Measurements from ENCODE around the gene PDIA6.

PDIA6 gene, protein sequence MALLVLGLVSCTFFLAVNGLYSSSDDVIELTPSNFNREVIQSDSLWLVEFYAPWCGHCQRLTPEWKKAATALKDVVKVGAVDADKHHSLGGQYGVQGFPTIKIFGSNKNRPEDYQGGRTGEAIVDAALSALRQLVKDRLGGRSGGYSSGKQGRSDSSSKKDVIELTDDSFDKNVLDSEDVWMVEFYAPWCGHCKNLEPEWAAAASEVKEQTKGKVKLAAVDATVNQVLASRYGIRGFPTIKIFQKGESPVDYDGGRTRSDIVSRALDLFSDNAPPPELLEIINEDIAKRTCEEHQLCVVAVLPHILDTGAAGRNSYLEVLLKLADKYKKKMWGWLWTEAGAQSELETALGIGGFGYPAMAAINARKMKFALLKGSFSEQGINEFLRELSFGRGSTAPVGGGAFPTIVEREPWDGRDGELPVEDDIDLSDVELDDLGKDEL

DNA sequence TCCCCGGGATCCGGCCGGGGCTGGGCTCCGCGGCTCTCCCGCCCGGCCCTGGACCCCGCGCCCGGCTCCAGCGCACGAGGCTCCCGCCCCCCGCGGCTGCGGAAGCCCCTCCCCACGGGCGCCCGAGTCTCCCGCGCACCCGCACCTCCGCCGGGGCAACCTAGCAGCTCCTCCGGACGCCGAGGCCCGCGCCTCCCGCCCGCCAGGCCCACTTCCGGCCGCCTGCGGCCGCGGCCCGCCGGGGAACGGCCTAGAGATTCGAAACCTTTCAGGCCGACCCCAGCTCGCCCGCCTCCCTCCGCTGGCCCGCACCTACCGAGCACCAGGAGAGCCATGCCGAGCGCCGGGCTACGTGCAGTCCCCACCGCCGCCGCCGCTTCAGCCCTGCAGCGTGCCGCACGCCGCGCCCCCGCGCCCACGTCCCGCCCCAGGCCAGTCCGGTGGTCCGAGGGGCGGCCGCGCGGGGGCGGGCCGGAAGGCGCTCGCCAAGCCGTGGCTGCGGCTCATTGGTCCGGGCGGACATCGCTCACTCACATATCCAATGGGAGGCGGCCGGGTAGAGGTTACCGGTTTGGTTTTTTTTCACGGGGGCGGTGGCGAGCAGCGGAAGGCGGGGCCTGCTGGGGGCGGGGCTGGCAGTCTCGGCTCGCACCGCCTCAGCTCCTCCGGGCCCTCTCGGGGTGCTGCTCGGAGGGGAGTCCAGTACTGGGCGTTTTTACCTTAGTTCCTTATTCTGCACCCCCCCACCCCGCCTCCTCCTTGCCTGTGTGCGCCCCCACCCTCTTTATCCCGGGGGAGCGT lies at the start of gene PDIA6:
TSS of gene PDIA6 (minus strand) at position 424 of the 801 bp plus-strand sequence. CDS start at position 335, 89 bp downstream.
- DNase-seq = peak; percentile 66 to 95 (median 94)

GRCh38 chr2:10862330-10862729 lies 49.7 kb upstream of the PDIA6 start:
- DNase-seq = no peak

GRCh38 chr2:10861765-10862164 lies 49.2 kb upstream of the PDIA6 start:
- DNase-seq = no peak

GRCh38 chr2:10860814-10861325 lies 48.3 kb upstream of the PDIA6 start:
- no peak for DNase-seq

DNA sequence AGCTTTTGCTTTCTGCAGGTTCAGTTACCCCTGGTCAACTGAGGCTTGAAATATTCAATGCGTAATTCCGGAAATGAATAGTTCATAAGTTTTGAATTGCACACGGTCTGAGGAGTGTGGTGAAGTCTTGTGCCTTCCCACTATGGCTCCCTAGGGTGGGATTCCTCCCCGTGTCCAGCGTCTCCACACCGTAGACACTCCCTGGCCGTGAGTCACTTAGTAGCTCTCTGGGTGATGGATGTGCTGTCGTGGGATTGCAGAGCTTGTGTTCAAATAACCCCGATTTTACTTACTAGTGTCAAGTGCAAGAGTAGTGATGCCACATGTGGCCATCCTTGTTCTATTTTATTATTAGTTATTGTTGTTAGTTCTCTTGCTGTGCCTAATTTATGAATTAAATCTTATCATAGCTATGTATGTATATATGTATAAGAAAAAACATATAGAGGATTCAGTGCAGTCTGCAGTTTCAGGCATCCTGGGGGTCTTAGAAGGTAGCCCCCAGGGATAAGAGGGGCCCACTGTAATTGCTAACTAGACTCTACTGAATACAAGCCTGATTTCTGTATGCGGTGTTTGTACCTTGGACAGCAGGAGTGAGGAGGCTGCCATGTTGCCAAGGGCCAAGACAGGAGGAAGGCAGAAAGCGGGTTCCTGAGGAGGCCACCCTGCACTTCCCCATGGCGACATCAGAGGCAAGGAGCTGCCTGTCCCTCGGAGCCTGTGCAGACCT lies 47.7 kb upstream of the PDIA6 start:
- DNase-seq = no peak

DNA sequence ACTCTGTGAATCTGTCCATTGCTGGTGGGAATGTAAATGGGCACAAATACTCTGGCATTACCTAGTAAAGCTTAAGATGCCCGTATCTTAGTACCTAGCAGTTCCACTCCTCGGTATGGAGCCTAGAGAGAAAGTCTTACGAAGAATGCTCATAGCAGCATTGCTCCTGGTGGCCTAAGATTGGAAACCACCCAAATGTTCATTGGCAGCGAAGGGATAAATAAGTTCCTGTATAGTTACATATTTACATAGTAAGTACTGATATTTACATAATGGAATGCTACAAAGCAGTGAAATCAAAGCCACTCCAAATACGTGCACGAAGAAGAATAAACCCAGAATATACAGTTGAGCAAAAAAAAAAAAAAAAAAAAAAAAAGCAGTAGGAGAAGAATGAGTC lies 46.7 kb upstream of the PDIA6 start:
- DNase-seq = no peak

DNA sequence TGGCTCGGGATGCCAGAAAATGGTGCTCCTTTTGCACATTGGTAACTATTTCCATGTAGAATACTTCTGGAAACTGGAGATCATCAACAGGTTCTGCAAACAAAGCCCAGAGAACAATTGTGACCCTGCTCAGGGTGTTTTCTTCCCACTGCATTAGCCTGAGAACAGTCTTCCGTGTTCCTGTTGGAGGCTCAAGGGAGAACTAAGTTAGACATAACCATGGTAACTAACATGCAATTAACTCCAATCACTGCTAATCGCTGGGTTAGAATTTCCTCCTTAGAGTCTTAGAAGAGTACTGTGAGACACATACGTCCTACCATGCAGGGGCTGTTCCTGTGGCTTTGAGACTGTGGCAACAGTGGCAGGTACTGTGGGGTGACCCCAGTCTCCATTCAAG lies 36.0 kb upstream of the PDIA6 start:
- DNase-seq = no peak

- DNase-seq = peak in 4 of 14 donors; percentile 13 to 27 (median 20)
Observed at GRCh38 chr2:10847008-10847407, 34.4 kb upstream of the PDIA6 start.

DNA sequence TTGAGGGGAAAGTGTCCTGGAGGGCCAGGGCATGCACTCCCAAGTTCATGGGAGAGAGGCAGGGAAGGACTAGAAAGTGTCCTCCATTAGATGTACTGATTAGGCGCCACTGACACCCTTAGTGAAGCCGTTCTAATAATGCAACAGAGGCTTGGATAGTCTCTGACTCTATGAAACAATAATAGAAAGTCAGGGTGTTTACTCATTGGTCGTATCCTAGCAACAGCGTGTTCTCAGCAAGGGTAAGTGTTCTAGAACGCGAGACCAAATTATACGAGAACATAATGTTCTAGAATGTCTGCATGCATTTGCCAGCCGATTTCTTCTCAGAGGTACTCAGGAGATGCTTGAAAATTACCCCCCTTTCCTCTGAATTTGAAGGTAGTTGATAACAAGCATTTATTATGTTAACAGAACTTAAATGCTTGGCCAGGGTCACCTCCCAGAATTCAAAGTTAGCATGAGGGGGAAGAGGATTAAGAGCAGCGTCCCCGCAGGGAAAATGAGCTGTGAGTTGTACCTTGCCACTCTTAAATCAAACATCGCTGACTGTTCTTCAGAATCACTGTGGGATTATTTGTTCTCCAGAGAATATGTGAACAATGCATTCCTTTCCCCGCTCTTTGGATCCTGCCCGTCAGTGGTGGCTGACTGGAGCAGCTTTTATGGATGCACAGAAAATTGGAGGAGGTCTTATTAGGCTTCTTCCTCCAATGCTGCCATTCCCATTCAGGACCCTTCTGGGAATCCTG lies 33.7 kb upstream of the PDIA6 start:
- no peak for DNase-seq

- DNase-seq = no peak
Observed at GRCh38 chr2:10845640-10846039, 33.1 kb upstream of the PDIA6 start.

- DNase-seq = peak in 3 of 14 donors; percentile 6 to 38 (median 29)
Observed at GRCh38 chr2:10844097-10844496, 31.5 kb upstream of the PDIA6 start.

- no peak for DNase-seq
Observed at GRCh38 chr2:10842506-10842905, 29.9 kb upstream of the PDIA6 start.

DNA sequence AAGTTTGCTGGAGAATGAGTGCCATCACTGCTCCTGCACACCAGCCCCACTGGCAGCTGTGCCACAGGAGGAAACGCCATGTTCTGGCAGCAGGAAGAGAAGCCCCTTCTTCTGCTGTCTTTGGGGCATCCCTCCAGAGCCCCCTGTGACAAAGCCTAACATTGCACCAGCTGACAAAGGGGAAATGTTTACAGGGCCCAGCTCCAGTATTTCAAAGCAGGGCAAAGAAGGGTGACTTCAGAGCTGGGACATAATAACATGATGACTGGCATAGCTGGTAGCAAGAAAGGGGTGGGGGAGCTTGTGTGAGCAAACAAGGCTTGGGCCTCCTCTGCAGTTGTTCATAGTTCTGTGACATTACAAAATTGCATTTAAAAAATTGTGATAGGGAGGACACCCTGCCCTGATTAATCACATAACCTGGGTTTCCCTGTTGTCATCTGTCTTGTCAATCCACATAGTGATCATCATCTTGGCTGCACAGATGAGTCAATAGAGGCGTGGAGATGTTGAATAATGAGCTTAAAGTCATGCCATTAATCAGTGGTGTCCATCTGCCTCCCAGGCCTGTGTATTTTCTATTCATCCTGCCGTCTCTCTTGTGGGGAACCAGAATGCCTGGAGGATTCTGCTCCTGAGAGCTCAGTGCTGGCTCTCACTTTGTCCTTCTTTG lies 29.1 kb upstream of the PDIA6 start:
- DNase-seq = no peak

DNA sequence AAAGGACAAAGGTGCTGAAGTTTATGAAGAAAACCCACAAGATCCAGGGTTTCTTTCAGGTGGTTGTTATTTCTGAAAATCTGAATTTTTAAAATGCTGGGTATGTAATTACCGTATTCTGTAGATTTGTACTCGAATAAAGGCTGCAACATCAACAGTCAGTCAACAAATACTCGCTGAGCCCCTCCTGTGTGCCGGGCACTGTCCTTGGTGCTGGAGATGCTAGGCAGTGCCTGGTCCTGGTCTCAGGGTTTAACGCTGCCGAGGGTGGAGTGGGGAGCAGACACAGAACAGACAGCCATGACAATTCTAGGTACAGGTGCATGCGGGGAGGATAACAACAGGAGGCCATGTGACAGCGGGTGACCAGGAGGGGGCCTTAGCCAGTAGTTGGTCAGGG lies 27.2 kb upstream of the PDIA6 start:
- no peak for DNase-seq

DNA sequence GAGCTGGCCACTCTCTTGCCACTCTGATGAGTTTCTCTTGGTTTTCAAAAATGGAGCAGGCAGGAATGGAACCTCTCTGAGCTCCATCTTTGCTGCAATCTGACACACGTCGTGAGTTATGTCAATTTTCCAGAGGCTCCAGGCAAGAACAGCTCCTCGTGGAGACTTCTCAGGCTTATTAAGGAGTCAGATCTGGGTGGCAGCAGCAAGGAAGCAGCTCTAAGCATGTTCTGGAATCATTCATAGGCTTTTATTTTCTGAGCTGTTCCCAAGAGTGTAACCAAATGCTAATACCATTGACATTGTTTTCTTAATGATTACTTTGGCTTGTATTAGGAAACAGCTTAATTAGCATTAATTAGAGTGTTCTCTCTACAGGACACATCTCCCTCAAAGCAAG lies 26.1 kb upstream of the PDIA6 start:
- no peak for DNase-seq

DNA sequence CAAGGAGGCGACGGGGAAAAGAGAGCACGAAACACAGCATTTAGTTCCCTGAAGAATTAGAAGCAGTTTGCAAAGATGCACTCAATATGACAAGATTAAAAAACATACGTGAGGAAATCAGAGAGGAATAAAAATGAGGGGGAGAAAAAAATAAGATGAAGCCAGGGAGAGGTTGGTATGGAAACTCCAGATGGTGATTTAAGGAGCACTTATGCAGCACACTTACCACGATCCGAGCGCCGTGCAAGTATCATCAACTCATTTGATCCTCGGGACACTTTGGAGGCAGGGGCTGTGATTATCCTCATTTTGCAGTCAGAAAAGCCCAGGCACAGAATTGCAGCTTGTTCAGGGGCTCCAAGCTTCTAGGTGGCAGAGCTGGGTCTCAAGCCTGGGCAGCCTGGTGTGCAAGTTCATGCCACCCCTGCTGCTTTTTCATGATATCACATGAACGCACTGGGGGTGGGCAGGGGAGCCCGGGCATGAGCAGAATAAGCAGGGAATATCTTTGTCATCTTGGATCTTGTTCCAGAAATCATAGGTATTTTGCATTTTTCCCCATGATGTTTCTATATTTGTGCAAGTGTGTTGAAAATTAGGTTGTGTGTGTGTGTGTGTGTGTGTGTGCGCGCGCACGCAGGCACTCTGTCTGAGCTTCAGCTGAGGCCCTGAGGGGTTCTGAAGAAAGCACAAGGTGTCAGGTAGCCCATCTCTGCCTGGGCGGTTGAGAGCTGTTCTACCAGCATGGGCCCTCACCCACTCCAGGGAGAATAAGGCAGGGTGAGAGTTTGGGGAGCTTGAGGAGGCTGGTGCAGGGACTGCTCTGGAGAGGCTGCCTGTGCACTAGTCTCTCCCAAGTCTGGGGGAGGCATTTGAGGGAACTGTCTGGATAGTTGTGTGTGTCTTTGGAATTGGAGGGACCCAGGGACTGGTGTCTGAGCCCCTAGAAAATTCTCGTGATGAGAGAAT lies 25.0 kb upstream of the PDIA6 start:
- DNase-seq = no peak

DNA sequence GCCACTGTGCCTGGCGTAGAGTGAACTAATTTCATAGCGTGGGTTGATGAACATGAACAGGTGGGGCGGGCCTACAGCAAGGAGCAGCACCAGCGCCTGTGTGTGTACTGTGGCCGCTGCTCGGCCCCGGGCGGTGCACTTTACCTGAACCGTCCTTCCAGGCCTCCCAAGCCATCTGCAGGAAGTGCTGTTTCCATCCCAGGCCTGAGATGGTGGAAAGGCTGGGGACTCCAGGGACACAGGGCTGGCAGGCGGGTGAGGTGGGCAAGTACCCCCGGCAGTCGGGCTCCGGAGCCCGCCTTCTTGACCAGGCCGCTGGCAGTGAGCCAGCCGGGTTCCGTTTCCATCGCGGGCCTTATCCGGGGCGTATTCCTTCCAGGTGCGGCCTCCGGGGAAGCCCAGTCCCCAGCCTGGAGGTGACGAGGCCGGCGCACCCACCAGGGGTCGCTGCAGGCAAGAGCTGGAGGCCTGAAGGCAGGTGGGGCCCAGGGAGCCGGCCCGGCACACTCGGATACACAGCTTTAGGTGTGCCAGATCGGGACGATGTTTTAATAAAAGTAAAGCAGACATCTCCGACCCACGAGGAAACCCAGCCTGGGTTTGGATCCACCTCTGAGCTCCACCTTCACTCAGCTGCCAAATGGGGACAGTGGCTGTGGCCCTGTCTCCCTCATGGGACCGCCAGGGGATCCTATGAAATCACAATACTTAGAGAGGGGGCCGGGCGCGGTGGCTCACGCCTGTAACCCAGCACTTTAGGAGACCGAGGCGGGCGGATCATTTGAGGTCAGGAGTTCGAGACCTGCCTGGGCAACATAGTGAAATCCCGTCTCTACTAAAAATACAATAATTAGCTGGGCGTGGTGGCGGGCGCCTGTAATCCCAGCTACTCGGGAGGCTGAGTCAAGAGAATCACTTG lies 22.7 kb upstream of the PDIA6 start:
- DNase-seq = peak in 3 of 14 donors; percentile 11 to 40 (median 26)

DNA sequence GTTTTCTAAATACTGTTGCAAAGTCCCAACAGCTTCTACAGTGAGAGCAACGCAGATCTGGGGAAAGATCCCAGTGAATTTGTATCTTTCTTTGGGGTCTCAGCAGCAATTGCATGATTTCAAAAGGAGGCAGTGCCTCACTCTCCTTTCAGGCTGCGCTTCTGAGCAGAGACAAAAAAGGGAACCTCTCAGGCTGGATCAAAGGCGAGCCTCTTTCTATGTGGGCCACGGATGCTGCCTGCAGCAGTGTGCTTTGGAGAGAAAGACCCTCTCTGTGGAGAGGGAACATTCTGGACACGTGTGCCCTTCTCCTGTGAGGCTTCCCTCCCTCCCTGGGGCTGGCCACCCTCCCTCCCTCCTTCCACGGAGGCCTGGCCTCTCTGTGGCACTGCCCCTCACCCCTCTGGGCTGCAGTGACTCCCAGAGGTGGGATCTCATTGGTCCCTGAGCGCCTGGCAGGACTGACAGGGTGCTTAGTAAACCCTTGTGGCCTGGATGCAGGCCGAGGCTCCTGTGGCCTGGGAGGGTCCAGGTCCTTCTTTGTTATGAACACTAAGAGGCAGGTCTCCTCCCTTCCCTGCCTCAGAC lies 21.6 kb upstream of the PDIA6 start:
- no peak for DNase-seq

DNA sequence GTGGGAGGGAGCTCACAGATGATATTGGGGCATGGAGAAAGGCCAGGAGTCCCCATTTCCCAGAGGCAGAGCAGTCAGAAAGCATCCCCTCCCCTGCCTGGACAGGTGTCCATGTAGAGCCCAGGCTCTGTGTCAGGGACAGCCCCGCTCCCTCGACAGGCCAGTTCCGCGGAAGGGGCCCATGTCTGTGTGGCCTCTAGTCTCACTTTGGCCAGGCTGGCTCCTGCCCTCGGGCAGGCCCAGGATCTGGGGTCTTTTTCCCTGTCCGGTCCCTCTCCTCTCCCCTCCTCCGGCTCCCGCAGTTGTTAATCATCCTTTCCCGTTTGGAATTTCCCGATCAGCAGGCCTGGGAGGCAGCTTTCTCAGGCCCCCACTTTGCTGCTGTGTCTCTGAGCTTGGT lies 20.4 kb upstream of the PDIA6 start:
- no peak for DNase-seq

Data from C1 segment of cervical spinal cord (tissue), 14 donors.